Breast epithelium (tissue), 4 donors: Measurements from ENCODE around the gene ANKRD6. TPM values are rescaled to one million over a fixed set of nuclear protein-coding genes. Genes with fewer than 3 reads are reported as not detected.

ENCODE experiments used
- DNase-seq, 2 donors: peaks; one replicate each; pipeline ENCODE4 v3.0.0-alpha.2; 2019; ENCODE audit warnings: low spot score in 2 of 2
- H3K27ac ChIP-seq, 2 donors: fragments of 200-600 bp; sonication (generic) in 1 of 2; one replicate each; pipeline ENCODE4 v1.5.1; 2016 to 2019; ENCODE audit warnings: mild to moderate bottlenecking in 1 of 2
- H3K27me3 ChIP-seq, 2 donors: fragments of 200-600 bp; sonication (generic) in 1 of 2; one replicate each; pipeline versions ENCODE4 v1.5.1 to v1.6.0; 2017 to 2019; ENCODE audit warnings: control low read depth in 1 of 2, mild to moderate bottlenecking in 1 of 2
- H3K36me3 ChIP-seq: fragments of 200-600 bp; one replicate; pipeline ENCODE4 v1.5.1; 2019
- H3K4me1 ChIP-seq, 2 donors: fragments of 200-600 bp; sonication (generic); one replicate each; pipeline ENCODE4 v1.5.1; 2016 to 2019; ENCODE audit warnings: control low read depth in 1 of 2
- H3K4me3 ChIP-seq, 3 donors: fragments of 200-600 bp; sonication (generic); 1 replicate in 2 of 3; 2 replicates in 1 of 3; pipeline ENCODE4 v1.5.1; 2016 to 2019; ENCODE audit warnings: mild to moderate bottlenecking in 3 of 3, moderate library complexity in 2 of 3
- H3K9me3 ChIP-seq, 2 donors: fragments of 200-600 bp; sonication (generic) in 1 of 2; one replicate each; pipeline ENCODE4 v1.5.1; 2016 to 2019; ENCODE audit warnings: control low read depth in 1 of 2
- POLR2A ChIP-seq: fragments of 450-650 bp; IDR thresholded peaks from one replicate; pipeline ENCODE4 v1.6.1; 2016; ENCODE audit warnings: antibody characterized with exemption, mild to moderate bottlenecking, moderate library complexity
- POLR2AphosphoS5 ChIP-seq, 3 donors: sonication (generic); formaldehyde crosslinking; IDR thresholded peaks; one replicate each; pipeline ENCODE4 v1.6.1; 2017; ENCODE audit warnings: antibody characterized with exemption in 3 of 3
- intact Hi-C: fragments of 100-400 bp; cut with DNase I; formaldehyde crosslinking; loops from one replicate; pipeline ENCODE4 v1.15.1; 2023; ENCODE audit warnings: low total_unique reads
- total RNA-seq, 3 donors: library from RNA; depleted of rRNA; stranded (reverse); fragments of >200 nt; gene quantifications; one replicate each; pipeline ENCODE4 v1.1.0, GENCODE V29; 2016
- TF ChIP-seq, protein P1 (sequence below), 3 donors: fragments of 450-650 bp; IDR thresholded peaks; one replicate each; pipeline ENCODE4 v1.5.1; 2016 to 2017; ENCODE audit warnings: antibody characterized with exemption in 3 of 3, mild to moderate bottlenecking in 3 of 3, moderate library complexity in 3 of 3

The ANKRD6 gene
- total RNA-seq, 3 donors from 2014 or later, result 9.6 to 23.7 (median 18.0) TPM

- H3K9me3 ChIP-seq, result no peaks in the 10 kb centered on the region
- intact Hi-C loops, result no loop called here
- DNase-seq, result no peak
- TF ChIP-seq, protein P1, sequence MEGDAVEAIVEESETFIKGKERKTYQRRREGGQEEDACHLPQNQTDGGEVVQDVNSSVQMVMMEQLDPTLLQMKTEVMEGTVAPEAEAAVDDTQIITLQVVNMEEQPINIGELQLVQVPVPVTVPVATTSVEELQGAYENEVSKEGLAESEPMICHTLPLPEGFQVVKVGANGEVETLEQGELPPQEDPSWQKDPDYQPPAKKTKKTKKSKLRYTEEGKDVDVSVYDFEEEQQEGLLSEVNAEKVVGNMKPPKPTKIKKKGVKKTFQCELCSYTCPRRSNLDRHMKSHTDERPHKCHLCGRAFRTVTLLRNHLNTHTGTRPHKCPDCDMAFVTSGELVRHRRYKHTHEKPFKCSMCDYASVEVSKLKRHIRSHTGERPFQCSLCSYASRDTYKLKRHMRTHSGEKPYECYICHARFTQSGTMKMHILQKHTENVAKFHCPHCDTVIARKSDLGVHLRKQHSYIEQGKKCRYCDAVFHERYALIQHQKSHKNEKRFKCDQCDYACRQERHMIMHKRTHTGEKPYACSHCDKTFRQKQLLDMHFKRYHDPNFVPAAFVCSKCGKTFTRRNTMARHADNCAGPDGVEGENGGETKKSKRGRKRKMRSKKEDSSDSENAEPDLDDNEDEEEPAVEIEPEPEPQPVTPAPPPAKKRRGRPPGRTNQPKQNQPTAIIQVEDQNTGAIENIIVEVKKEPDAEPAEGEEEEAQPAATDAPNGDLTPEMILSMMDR (IDR thresholded peaks at IDR 0.05), result no peak
- TF ChIP-seq POLR2AphosphoS5 (IDR thresholded peaks at IDR 0.05), result no peak
- TF ChIP-seq POLR2A, result no peak
- no peaks in the 10 kb centered on the region for H3K4me1 ChIP-seq
- H3K27me3 ChIP-seq, result no peaks in the 10 kb centered on the region
- H3K4me3 ChIP-seq, result no peak overlapping the region
- H3K36me3 ChIP-seq, result no peaks in the 10 kb centered on the region
- H3K27ac ChIP-seq, result no peak overlapping the region
Observed at GRCh38 chr6:89475634-89476033, 42.7 kb downstream of the ANKRD6 start.

DNA sequence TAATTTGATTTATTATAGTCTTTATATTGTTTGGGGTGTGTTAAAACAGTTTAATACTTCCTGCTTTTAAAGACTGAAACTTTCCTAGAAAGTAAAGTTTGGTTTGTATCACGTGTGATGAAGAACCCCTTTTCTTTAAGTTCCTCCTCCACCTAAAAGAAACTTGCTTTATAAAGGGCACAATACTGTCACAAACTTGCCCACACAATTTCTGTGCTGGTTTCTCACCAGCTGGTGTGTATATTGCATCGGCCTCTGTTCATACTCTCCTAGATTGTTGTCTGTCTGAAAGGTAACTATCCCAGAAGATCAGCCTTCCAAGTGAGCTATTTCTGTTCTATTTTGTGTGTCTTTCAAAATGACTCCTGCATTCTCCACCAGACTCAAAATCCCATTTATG is 46.9 kb downstream of the ANKRD6 start:
- H3K36me3 ChIP-seq, result no peaks in the 10 kb centered on the region
- no peak overlapping the region for H3K4me3 ChIP-seq
- no peak overlapping the region for H3K27ac ChIP-seq
- DNase-seq, result no peak
- no peaks in the 10 kb centered on the region for H3K27me3 ChIP-seq
- intact Hi-C loops, result no loop called here
- H3K9me3 ChIP-seq, result no peaks in the 10 kb centered on the region
- TF ChIP-seq, protein P1 (IDR thresholded peaks at IDR 0.05), result no peak
- TF ChIP-seq POLR2AphosphoS5 (IDR thresholded peaks at IDR 0.05), result no peak
- no peak for TF ChIP-seq POLR2A
- no peaks in the 10 kb centered on the region for H3K4me1 ChIP-seq

DNA sequence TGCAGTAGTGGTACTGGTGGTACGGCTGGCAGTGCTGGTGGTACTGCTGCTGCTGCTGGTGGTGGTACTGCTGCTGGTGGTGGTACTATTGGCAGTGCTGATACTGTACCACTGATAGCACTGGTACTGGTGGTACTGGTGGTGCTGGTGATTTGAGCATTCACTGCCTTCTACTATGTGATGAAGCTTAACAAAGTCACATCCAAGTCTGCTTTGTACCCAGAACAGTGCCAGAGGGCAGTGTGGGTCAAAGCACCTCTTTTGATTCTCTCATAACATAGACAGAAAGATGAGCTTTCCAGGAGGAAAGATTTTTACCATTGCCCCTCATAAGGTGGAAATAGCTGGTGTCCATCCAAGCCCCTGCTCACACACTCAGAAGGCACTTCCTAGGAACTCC is 48.7 kb downstream of the ANKRD6 start:
- H3K27me3 ChIP-seq, result no peaks in the 10 kb centered on the region
- no peaks in the 10 kb centered on the region for H3K9me3 ChIP-seq
- intact Hi-C loops, result no loop called here
- DNase-seq, result no peak
- H3K4me1 ChIP-seq, result no peaks in the 10 kb centered on the region
- TF ChIP-seq POLR2AphosphoS5 (IDR thresholded peaks at IDR 0.05) (no peak), POLR2A (no peak)
- TF ChIP-seq, protein P1 (IDR thresholded peaks at IDR 0.05), result no peak
- no peaks in the 10 kb centered on the region for H3K36me3 ChIP-seq
- H3K4me3 ChIP-seq, result no peak overlapping the region
- no peak overlapping the region for H3K27ac ChIP-seq

DNA sequence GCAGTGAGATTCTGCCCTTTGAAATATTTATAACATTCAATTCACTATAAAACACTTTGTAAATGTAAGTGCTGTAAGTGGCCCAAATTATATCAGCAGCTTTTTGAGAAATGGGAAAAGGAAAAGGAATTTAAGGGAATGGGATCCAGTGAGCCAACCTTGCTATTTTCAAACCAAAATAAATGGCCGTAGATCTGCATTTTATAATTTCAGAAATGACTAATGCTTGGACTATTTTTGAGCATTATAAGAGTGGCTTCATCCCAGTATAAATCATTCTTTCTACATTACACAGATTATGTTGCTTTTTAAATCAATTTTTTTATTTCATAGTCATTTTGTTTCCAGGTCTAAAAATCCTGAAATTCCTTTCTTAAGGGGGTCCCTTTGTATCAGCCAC is 49.2 kb downstream of the ANKRD6 start:
- Histone ChIP-seq H3K9me3 (no peaks in the 10 kb centered on the region), H3K4me3 (no peak overlapping the region), H3K4me1 (no peaks in the 10 kb centered on the region), H3K36me3 (no peaks in the 10 kb centered on the region), H3K27ac (no peak overlapping the region), H3K27me3 (no peaks in the 10 kb centered on the region)
- DNase-seq, result no peak
- TF ChIP-seq POLR2A, result no peak
- no peak for TF ChIP-seq POLR2AphosphoS5 (IDR thresholded peaks at IDR 0.05)
- TF ChIP-seq, protein P1 (IDR thresholded peaks at IDR 0.05), result no peak
- intact Hi-C loops, result no loop called here

DNA sequence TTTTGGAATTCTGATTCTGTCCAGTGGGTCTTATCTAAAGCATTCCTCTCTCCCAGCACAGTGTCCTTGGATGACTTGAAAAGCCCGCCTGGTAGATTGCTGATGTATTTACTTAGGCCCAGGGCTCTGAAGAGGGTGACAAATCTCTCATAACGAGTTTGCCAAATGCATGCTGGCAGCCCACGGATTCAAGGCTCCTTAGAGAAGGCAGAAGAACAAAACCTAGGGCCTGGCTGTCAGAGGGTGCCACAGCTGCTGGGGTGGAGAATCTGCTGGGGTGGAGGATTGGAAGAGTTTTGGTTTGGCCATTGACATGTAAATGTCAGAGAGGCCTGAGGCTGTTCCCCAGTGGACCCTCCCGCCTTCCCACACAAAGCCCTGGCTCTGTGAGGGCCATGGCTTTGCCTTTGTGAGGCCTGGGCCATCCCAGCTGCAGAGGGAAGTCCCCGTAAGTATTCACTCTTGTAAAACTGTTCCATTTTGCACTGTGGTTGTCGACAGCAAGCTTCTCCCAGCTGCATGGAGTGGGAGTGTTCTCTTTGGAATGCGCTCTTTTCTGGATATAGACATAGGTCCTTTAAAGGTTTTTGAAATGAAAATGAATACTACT is 50.3 kb downstream of the ANKRD6 start:
- Histone ChIP-seq H3K27me3 (no peaks in the 10 kb centered on the region), H3K27ac (peak overlapping the region in 1 of 2 donors; percentile 50), H3K9me3 (no peaks in the 10 kb centered on the region), H3K4me1 (no peaks in the 10 kb centered on the region), H3K36me3 (no peaks in the 10 kb centered on the region), H3K4me3 (no peak overlapping the region)
- intact Hi-C loops, result no loop called here
- no peak for DNase-seq
- no peak for TF ChIP-seq POLR2A
- TF ChIP-seq, protein P1 (IDR thresholded peaks at IDR 0.05), result no peak
- no peak for TF ChIP-seq POLR2AphosphoS5 (IDR thresholded peaks at IDR 0.05)
